SK-N-SH treated with all-trans-retinoic acid at 6 μM for 48 hours (cell line): Measurements from ENCODE around the gene SULT1A2.

Experiments used
- ARNTL ChIP-seq: fragments of 450-650 bp; formaldehyde crosslinking; IDR thresholded peaks from 2 replicates; pipeline ENCODE4 v1.5.0; 2020; ENCODE audit warnings: low read depth, mild to moderate bottlenecking, moderate library complexity, borderline replicate concordance
- CREB5 ChIP-seq: fragments of 250-450 bp; sonication (Bioruptor Pico); IDR thresholded peaks from 2 replicates; pipeline ENCODE4 v1.5.1; 2020; ENCODE audit warnings: low read depth, mild to moderate bottlenecking, moderate library complexity
- ISL1 ChIP-seq: fragments of 250-450 bp; sonication (Bioruptor Pico); IDR thresholded peaks from 2 replicates; pipeline ENCODE4 v2.1.2; 2022; ENCODE audit warnings: mild to moderate bottlenecking, moderate library complexity
- PATZ1 ChIP-seq: fragments of 250-450 bp; sonication (Bioruptor Pico); IDR thresholded peaks from 2 replicates; pipeline ENCODE4 v1.8.0; 2020; ENCODE audit warnings: mild to moderate bottlenecking, moderate library complexity, borderline replicate concordance
- RARB ChIP-seq: fragments of 250-450 bp; sonication (Bioruptor Pico); IDR thresholded peaks from 2 replicates; pipeline ENCODE4 v1.8.0; 2021; ENCODE audit warnings: mild to moderate bottlenecking, moderate library complexity
- SNAI2 ChIP-seq: fragments of 250-450 bp; sonication (Bioruptor Pico); IDR thresholded peaks from 2 replicates; pipeline ENCODE4 v1.5.0; 2020; ENCODE audit warnings: mild to moderate bottlenecking, moderate library complexity
- TCF4 ChIP-seq: fragments of 250-450 bp; sonication (Bioruptor Pico); IDR thresholded peaks from 2 replicates; pipeline ENCODE4 v1.8.0; 2021; ENCODE audit warnings: mild to moderate bottlenecking, moderate library complexity, borderline replicate concordance
- TOX ChIP-seq: fragments of 250-450 bp; sonication (Bioruptor Pico); IDR thresholded peaks from 2 replicates; pipeline ENCODE4 v1.8.0; 2021; ENCODE audit warnings: mild to moderate bottlenecking, moderate library complexity, borderline replicate concordance
- ZFP30 ChIP-seq: fragments of 450-650 bp; formaldehyde crosslinking; IDR thresholded peaks from 2 replicates; pipeline ENCODE4 v1.5.0; 2022; ENCODE audit warnings: mild to moderate bottlenecking, moderate library complexity
- ZNF8 ChIP-seq: fragments of 450-650 bp; formaldehyde crosslinking; IDR thresholded peaks from 2 replicates; pipeline ENCODE4 v1.5.0; 2020; ENCODE audit warnings: mild to moderate bottlenecking, moderate library complexity

- TF ChIP-seq ARNTL (no peak), TOX (CRISPR knock-in tag) (no peak), RARB (CRISPR knock-in tag) (no peak), SNAI2 (CRISPR knock-in tag) (no peak), CREB5 (CRISPR knock-in tag) (no peak), PATZ1 (no peak), TCF4 (CRISPR knock-in tag) (no peak), ISL1 (CRISPR knock-in tag) (no peak), ZNF8 (CRISPR knock-in tag) (no peak), ZFP30 (CRISPR knock-in tag) (no peak)
Measured at GRCh38 chr16:28562199-28562598, 34.7 kb downstream of the SULT1A2 start.
